HG03565 (cell line): Measurements from ENCODE around the gene NECTIN1.
"Not testable (repeated sequence)": the region's sequence is repeated elsewhere in the genome, so short reads cannot be mapped to it uniquely, and the experiment has no call there.

ENCODE experiments used
- ATAC-seq: cut with Tn5 transposase; IDR thresholded peaks from one replicate; pipeline ENCODE4 v1.9.1; 2021; ENCODE audit warnings: mild to moderate bottlenecking, moderate library complexity; ENCODE audit not compliant: unreplicated experiment

Gene NECTIN1

DNA sequence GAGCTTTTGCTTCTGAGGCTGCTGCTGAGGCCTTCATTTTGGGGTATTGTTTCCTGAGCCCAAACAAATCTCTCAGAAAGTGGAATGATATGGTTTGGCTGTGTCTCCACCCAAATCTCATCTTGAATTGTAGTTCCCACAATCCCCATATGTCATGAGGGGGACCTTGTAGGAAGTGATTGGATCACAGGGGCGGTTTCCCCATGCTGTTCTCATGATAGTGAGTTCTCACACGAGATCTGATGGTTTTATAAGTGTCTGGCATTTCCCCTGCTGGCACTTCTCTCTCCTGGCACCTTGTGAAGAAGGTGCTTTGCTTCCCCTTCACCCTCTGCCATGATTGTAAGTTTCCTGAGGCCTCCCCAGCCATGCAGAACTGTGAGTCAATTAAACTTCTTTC lies 133.1 kb downstream of the NECTIN1 start:
- ATAC-seq, result not testable (repeated sequence)

DNA sequence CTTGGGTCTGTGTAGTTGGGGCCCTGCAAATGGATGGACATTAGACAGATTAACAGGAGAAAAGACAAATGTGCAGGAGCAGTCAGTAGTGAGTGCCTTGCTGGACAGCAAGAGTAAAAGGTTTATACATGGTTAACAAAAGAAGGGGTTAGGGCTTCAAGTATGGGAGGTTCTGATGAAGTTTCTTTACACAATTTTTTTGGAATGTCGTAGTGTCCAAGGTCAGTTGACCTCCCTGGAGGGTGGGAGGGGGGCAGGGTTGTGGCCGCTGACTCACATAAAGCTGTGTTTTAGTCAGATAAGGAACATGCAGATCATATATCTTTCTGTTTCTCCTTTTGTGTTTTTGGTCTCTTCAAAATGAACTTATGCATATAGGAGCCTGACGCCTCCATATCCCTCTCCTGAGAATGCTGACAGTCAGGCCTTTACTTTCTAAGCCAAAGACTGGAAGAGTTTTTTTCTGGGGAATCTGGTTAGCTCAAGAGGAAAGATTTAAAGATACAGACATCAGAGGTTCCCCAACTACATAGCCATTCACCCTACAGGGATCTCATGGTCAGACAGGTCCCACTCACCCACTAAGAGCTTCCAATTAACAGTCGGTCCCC lies 134.3 kb downstream of the NECTIN1 start:
- no peak for ATAC-seq

GRCh38 chr11:119593346-119593745 lies 135.7 kb downstream of the NECTIN1 start:
- no peak for ATAC-seq

DNA sequence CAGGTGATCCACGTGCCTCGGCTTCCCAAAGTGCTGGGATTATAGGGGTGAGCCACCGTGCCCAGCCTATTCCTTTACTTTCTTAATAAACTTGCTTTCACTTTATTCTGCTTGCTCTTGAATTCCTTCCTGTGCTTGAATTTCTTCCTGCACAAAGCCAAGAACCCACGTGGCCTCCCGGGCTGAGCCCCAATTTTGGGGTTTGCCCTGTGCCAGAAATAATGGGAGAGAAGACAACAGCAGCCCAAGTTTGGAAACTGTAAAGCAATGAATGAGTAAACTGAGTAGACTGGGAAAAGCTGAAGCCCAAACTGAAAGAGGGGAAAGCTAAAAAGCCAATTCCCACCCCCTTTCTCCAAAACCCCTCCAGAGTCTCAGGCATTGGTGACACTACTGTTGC lies 136.4 kb downstream of the NECTIN1 start:
- ATAC-seq, result no peak

- ATAC-seq, result no peak
Observed at GRCh38 chr11:119591836-119592310, 137.1 kb downstream of the NECTIN1 start.

GRCh38 chr11:119590651-119591351 lies 138.2 kb downstream of the NECTIN1 start:
- ATAC-seq, result no peak

GRCh38 chr11:119589001-119589400 lies 140.0 kb downstream of the NECTIN1 start:
- no peak for ATAC-seq
